ENCODE data around the gene FAXDC2.

FAXDC2 gene

GRCh38 chr5:154865466-154866184 lies 15.2 kb upstream of the FAXDC2 start:
- peaks cover 4% of the 10 kb centered on the region for H3K79me1 ChIP-seq (ENCODE audit: low read length)
- H2BK120ac ChIP-seq (ENCODE audit: low read depth, low read length), result no peak overlapping the region
- no peaks in the 10 kb centered on the region for H3K27me3 ChIP-seq (ENCODE audit: insufficient read depth, low read length, poor library complexity)
- H3K4me2 ChIP-seq (ENCODE audit: low read length), result no peak overlapping the region
- no peak overlapping the region for H3K27ac ChIP-seq (ENCODE audit: low read depth, low read length)
- peaks cover 3% of the 10 kb centered on the region for H3K36me3 ChIP-seq (ENCODE audit: control insufficient read depth, insufficient read depth, low read length)
- no peak overlapping the region for H2BK15ac ChIP-seq (replicated peaks; ENCODE audit: low read depth)
- no peak overlapping the region for H2BK5ac ChIP-seq (ENCODE audit: low read length)
- H3K4me3 ChIP-seq (ENCODE audit: low read length), result no peak overlapping the region
- H3K18ac ChIP-seq (ENCODE audit: low read length), result no peak overlapping the region
- no peak overlapping the region for H4K8ac ChIP-seq (ENCODE audit: low read depth, low read length)
- no peak overlapping the region for H3K9ac ChIP-seq (ENCODE audit: low read length)
- no peak overlapping the region for H2AK5ac ChIP-seq (ENCODE audit: low read length)
- no peaks in the 10 kb centered on the region for H3K4me1 ChIP-seq (ENCODE audit: control insufficient read depth, low read depth, low read length)
- no peak overlapping the region for H3K56ac ChIP-seq (ENCODE audit: low read length)
- no peak overlapping the region for H4K5ac ChIP-seq (ENCODE audit: low read length)
- no CpG with 5 or more reads among the region's 5 CpGs for WGBS (ENCODE audit: extremely low coverage, insufficient coverage, low lambda C conversion rate)
- DNase-seq, result no peak
- no peak overlapping the region for H3K23ac ChIP-seq (ENCODE audit: low read length)
- no peak overlapping the region for H3K4ac ChIP-seq (ENCODE audit: low read depth, low read length)
- peaks cover 25% of the 10 kb centered on the region for H3K79me2 ChIP-seq (ENCODE audit: control insufficient read depth, insufficient read depth, low read length)

GRCh38 chr5:154863291-154864080 lies 13.1 kb upstream of the FAXDC2 start:
- no peak overlapping the region for H3K9ac ChIP-seq (ENCODE audit: low read length)
- no peak overlapping the region for H3K18ac ChIP-seq (ENCODE audit: low read length)
- H3K4me1 ChIP-seq (ENCODE audit: control insufficient read depth, low read depth, low read length), result peaks cover 2% of the 10 kb centered on the region
- H3K23ac ChIP-seq (ENCODE audit: low read length), result no peak overlapping the region
- H3K4ac ChIP-seq (ENCODE audit: low read depth, low read length), result no peak overlapping the region
- no peak overlapping the region for H2BK15ac ChIP-seq (replicated peaks; ENCODE audit: low read depth)
- no peak overlapping the region for H3K4me3 ChIP-seq (ENCODE audit: low read length)
- no peak overlapping the region for H4K5ac ChIP-seq (ENCODE audit: low read length)
- WGBS (ENCODE audit: extremely low coverage, insufficient coverage, low lambda C conversion rate), result 100% methylated on average over 1 of the region's 7 CpGs
- H3K27me3 ChIP-seq (ENCODE audit: insufficient read depth, low read length, poor library complexity), result no peaks in the 10 kb centered on the region
- no peak overlapping the region for H3K27ac ChIP-seq (ENCODE audit: low read depth, low read length)
- H3K79me2 ChIP-seq (ENCODE audit: control insufficient read depth, insufficient read depth, low read length), result peaks cover 44% of the 10 kb centered on the region
- no peak overlapping the region for H3K56ac ChIP-seq (ENCODE audit: low read length)
- no peak overlapping the region for H4K8ac ChIP-seq (ENCODE audit: low read depth, low read length)
- no peak overlapping the region for H2BK120ac ChIP-seq (ENCODE audit: low read depth, low read length)
- no peak for DNase-seq
- peaks cover 2% of the 10 kb centered on the region for H3K36me3 ChIP-seq (ENCODE audit: control insufficient read depth, insufficient read depth, low read length)
- no peak overlapping the region for H3K4me2 ChIP-seq (ENCODE audit: low read length)
- peaks cover 9% of the 10 kb centered on the region for H3K79me1 ChIP-seq (ENCODE audit: low read length)
- H2AK5ac ChIP-seq (ENCODE audit: low read length), result no peak overlapping the region
- H2BK5ac ChIP-seq (ENCODE audit: low read length), result no peak overlapping the region

GRCh38 chr5:154862766-154863165 lies 12.4 kb upstream of the FAXDC2 start:
- Histone ChIP-seq H2BK120ac (ENCODE audit: low read depth, low read length) (no peak overlapping the region), H3K4me2 (ENCODE audit: low read length) (no peak overlapping the region), H4K5ac (ENCODE audit: low read length) (no peak overlapping the region), H3K27ac (ENCODE audit: low read depth, low read length) (no peak overlapping the region), H3K27me3 (ENCODE audit: insufficient read depth, low read length, poor library complexity) (no peaks in the 10 kb centered on the region), H2AK5ac (ENCODE audit: low read length) (no peak overlapping the region), H3K18ac (ENCODE audit: low read length) (no peak overlapping the region), H3K36me3 (ENCODE audit: control insufficient read depth, insufficient read depth, low read length) (peaks cover 2% of the 10 kb centered on the region), H3K56ac (ENCODE audit: low read length) (no peak overlapping the region), H2BK15ac (replicated peaks; ENCODE audit: low read depth) (no peak overlapping the region), H3K4ac (ENCODE audit: low read depth, low read length) (no peak overlapping the region), H3K4me1 (ENCODE audit: control insufficient read depth, low read depth, low read length) (peaks cover 2% of the 10 kb centered on the region), H2BK5ac (ENCODE audit: low read length) (no peak overlapping the region), H3K4me3 (ENCODE audit: low read length) (no peak overlapping the region), H3K79me2 (ENCODE audit: control insufficient read depth, insufficient read depth, low read length) (peaks cover 44% of the 10 kb centered on the region), H4K8ac (ENCODE audit: low read depth, low read length) (no peak overlapping the region), H3K23ac (ENCODE audit: low read length) (no peak overlapping the region), H3K79me1 (ENCODE audit: low read length) (peaks cover 9% of the 10 kb centered on the region), H3K9ac (ENCODE audit: low read length) (no peak overlapping the region)
- WGBS (ENCODE audit: extremely low coverage, insufficient coverage, low lambda C conversion rate), result no CpG with 5 or more reads among the region's 2 CpGs
- DNase-seq, result no peak

- no peak overlapping the region for H3K18ac ChIP-seq (ENCODE audit: low read length)
- no peak overlapping the region for H3K4ac ChIP-seq (ENCODE audit: low read depth, low read length)
- no peak overlapping the region for H2BK5ac ChIP-seq (ENCODE audit: low read length)
- H2BK120ac ChIP-seq (ENCODE audit: low read depth, low read length), result no peak overlapping the region
- no peaks in the 10 kb centered on the region for H3K27me3 ChIP-seq (ENCODE audit: insufficient read depth, low read length, poor library complexity)
- no peak overlapping the region for H4K5ac ChIP-seq (ENCODE audit: low read length)
- no CpG with 5 or more reads among the region's 8 CpGs for WGBS (ENCODE audit: extremely low coverage, insufficient coverage, low lambda C conversion rate)
- no peak overlapping the region for H3K23ac ChIP-seq (ENCODE audit: low read length)
- no peak overlapping the region for H3K56ac ChIP-seq (ENCODE audit: low read length)
- H2BK15ac ChIP-seq (replicated peaks; ENCODE audit: low read depth), result no peak overlapping the region
- H2AK5ac ChIP-seq (ENCODE audit: low read length), result no peak overlapping the region
- H3K4me1 ChIP-seq (ENCODE audit: control insufficient read depth, low read depth, low read length), result peaks cover 3% of the 10 kb centered on the region
- no peak overlapping the region for H3K4me3 ChIP-seq (ENCODE audit: low read length)
- no peak for DNase-seq
- no peak overlapping the region for H4K8ac ChIP-seq (ENCODE audit: low read depth, low read length)
- H3K79me2 ChIP-seq (ENCODE audit: control insufficient read depth, insufficient read depth, low read length), result peaks cover 44% of the 10 kb centered on the region
- H3K27ac ChIP-seq (ENCODE audit: low read depth, low read length), result no peak overlapping the region
- H3K36me3 ChIP-seq (ENCODE audit: control insufficient read depth, insufficient read depth, low read length), result peaks cover 2% of the 10 kb centered on the region
- no peak overlapping the region for H3K9ac ChIP-seq (ENCODE audit: low read length)
- no peak overlapping the region for H3K4me2 ChIP-seq (ENCODE audit: low read length)
- H3K79me1 ChIP-seq (ENCODE audit: low read length), result peaks cover 9% of the 10 kb centered on the region
Measured at GRCh38 chr5:154861946-154862345, 11.5 kb upstream of the FAXDC2 start.

- DNase-seq, result no peak
- Histone ChIP-seq H3K4me3 (ENCODE audit: low read length) (no peak overlapping the region), H3K56ac (ENCODE audit: low read length) (peak overlapping the region; percentile 19), H3K4ac (ENCODE audit: low read depth, low read length) (no peak overlapping the region), H3K36me3 (ENCODE audit: control insufficient read depth, insufficient read depth, low read length) (peaks cover 2% of the 10 kb centered on the region), H2BK5ac (ENCODE audit: low read length) (no peak overlapping the region), H2BK15ac (replicated peaks; ENCODE audit: low read depth) (no peak overlapping the region), H4K5ac (ENCODE audit: low read length) (no peak overlapping the region), H4K8ac (ENCODE audit: low read depth, low read length) (no peak overlapping the region), H3K79me1 (ENCODE audit: low read length) (peaks cover 9% of the 10 kb centered on the region), H3K23ac (ENCODE audit: low read length) (no peak overlapping the region), H2BK120ac (ENCODE audit: low read depth, low read length) (no peak overlapping the region), H3K9ac (ENCODE audit: low read length) (peak overlapping the region; percentile 92), H2AK5ac (ENCODE audit: low read length) (no peak overlapping the region), H3K27ac (ENCODE audit: low read depth, low read length) (no peak overlapping the region), H3K18ac (ENCODE audit: low read length) (no peak overlapping the region), H3K4me2 (ENCODE audit: low read length) (no peak overlapping the region), H3K27me3 (ENCODE audit: insufficient read depth, low read length, poor library complexity) (no peaks in the 10 kb centered on the region), H3K79me2 (ENCODE audit: control insufficient read depth, insufficient read depth, low read length) (peaks cover 44% of the 10 kb centered on the region), H3K4me1 (ENCODE audit: control insufficient read depth, low read depth, low read length) (peaks cover 4% of the 10 kb centered on the region)
- WGBS (ENCODE audit: extremely low coverage, insufficient coverage, low lambda C conversion rate), result no CpG with 5 or more reads among the region's 4 CpGs
Measured at GRCh38 chr5:154860765-154861164, 10.4 kb upstream of the FAXDC2 start.

All from mesendoderm (in vitro differentiated cells).